Erythroblast (primary cell): ENCODE measurements around the gene PRDM15.

Experiments used
- DNase-seq, 2 experiments: peaks; one replicate each; lab custom pipeline; 2025; lab: John Stamatoyannopoulos, UW
- GATA1 ChIP-seq: IDR thresholded peaks from 2 replicates; pipeline ENCODE4 v1.6.1; 2011; ENCODE audit warnings: low read depth, mild to moderate bottlenecking, control low read depth, low read length, moderate library complexity
- POLR2A ChIP-seq: IDR thresholded peaks from 2 replicates; pipeline ENCODE4 v1.6.1; 2011; ENCODE audit warnings: mild to moderate bottlenecking, low read length

PRDM15 gene

GRCh38 chr21:41886328-41886727, 7.2 kb upstream of the PRDM15 start:
- TF ChIP-seq GATA1, result no peak
- TF ChIP-seq POLR2A, result no peak
- no peak for DNase-seq

- TF ChIP-seq GATA1 (no peak), POLR2A (no peak)
- DNase-seq, result no peak
Measured at GRCh38 chr21:41885341-41886024, 6.3 kb upstream of the PRDM15 start.

GRCh38 chr21:41884501-41885030, 5.4 kb upstream of the PRDM15 start:
- DNase-seq, result no peak
- TF ChIP-seq POLR2A (no peak), GATA1 (no peak)

GRCh38 chr21:41883582-41883981, 4.4 kb upstream of the PRDM15 start:
- TF ChIP-seq GATA1, result no peak
- no peak for TF ChIP-seq POLR2A
- no peak for DNase-seq

- no peak for DNase-seq
- TF ChIP-seq GATA1 (no peak), POLR2A (no peak)
Measured at GRCh38 chr21:41881051-41881450, 1.9 kb upstream of the PRDM15 start.

GRCh38 chr21:41880153-41880552, 1.0 kb upstream of the PRDM15 start:
- no peak for TF ChIP-seq POLR2A
- TF ChIP-seq GATA1, result no peak
- DNase-seq, result no peak

GRCh38 chr21:41878831-41879189, 334 bp downstream of the PRDM15 start:
- TF ChIP-seq GATA1 (no peak), POLR2A (no peak)
- DNase-seq, result peak; percentile 86 to 88

GRCh38 chr21:41877901-41878830, 978 bp downstream of the PRDM15 start:
- TF ChIP-seq GATA1 (no peak), POLR2A (no peak)
- DNase-seq, result peak; percentile 52 to 57

GRCh38 chr21:41876928-41877652, 2.1 kb downstream of the PRDM15 start:
- no peak for DNase-seq
- TF ChIP-seq POLR2A, result no peak
- TF ChIP-seq GATA1, result no peak

GRCh38 chr21:41876396-41876795, 2.7 kb downstream of the PRDM15 start:
- DNase-seq, result no peak
- TF ChIP-seq POLR2A, result no peak
- TF ChIP-seq GATA1, result no peak

GRCh38 chr21:41875086-41875485, 4.1 kb downstream of the PRDM15 start:
- no peak for DNase-seq
- no peak for TF ChIP-seq POLR2A
- no peak for TF ChIP-seq GATA1

GRCh38 chr21:41874611-41875010, 4.5 kb downstream of the PRDM15 start:
- no peak for DNase-seq
- TF ChIP-seq POLR2A (no peak), GATA1 (no peak)

GRCh38 chr21:41873426-41873825, 5.7 kb downstream of the PRDM15 start:
- TF ChIP-seq GATA1, result no peak
- no peak for TF ChIP-seq POLR2A

GRCh38 chr21:41873005-41873404, 6.1 kb downstream of the PRDM15 start:
- DNase-seq, result no peak
- TF ChIP-seq POLR2A, result no peak
- no peak for TF ChIP-seq GATA1

More at GRCh38 chr21:41873426-41873825, 5.7 kb downstream of the PRDM15 start:
- DNase-seq, result no peak
